MM.1S (cell line): ENCODE data around the gene KDM7A.

Experiments
- DNase-seq: peaks from one replicate; pipeline ENCODE4 v3.0.0-alpha.2; 2015
- H2AFZ ChIP-seq: fragments of 300-600 bp; sonication (generic); 2 replicates; pipeline ENCODE4 v1.6.0; 2016; ENCODE audit warnings: antibody characterized with exemption, low read length
- H3F3A ChIP-seq: fragments of 300-600 bp; sonication (generic); 2 replicates; pipeline ENCODE4 v1.6.1; 2016; ENCODE audit warnings: mild to moderate bottlenecking, antibody characterized with exemption, low read length, moderate library complexity, mixed read lengths; ENCODE audit not compliant: insufficient read depth
- H3K27ac ChIP-seq: fragments of 300-600 bp; sonication (generic); 2 replicates; pipeline ENCODE4 v1.5.1; 2016; ENCODE audit warnings: mild to moderate bottlenecking, low read length
- H3K27me3 ChIP-seq: fragments of 300-600 bp; sonication (generic); replicated peaks from 2 replicates; pipeline ENCODE4 v1.6.0; 2016; ENCODE audit warnings: low read length; ENCODE audit not compliant: insufficient read depth
- H3K36me3 ChIP-seq: fragments of 300-600 bp; sonication (generic); replicated peaks from 2 replicates; pipeline ENCODE4 v1.6.1; 2016; ENCODE audit warnings: mild to moderate bottlenecking, low read length, mixed read lengths; ENCODE audit not compliant: insufficient read depth
- H3K4me1 ChIP-seq: fragments of 300-600 bp; sonication (generic); 2 replicates; pipeline ENCODE4 v1.6.1; 2016; ENCODE audit warnings: low read length, mixed read lengths
- H3K4me2 ChIP-seq: fragments of 300-600 bp; sonication (generic); 2 replicates; pipeline ENCODE4 v1.6.0; 2016; ENCODE audit warnings: low read depth, low read length
- H3K4me3 ChIP-seq: fragments of 300-600 bp; sonication (generic); 2 replicates; pipeline ENCODE4 v1.5.1; 2016; ENCODE audit warnings: low read length, mixed read lengths
- H3K79me2 ChIP-seq: fragments of 300-600 bp; sonication (generic); 2 replicates; pipeline ENCODE4 v1.6.1; 2016; ENCODE audit warnings: mixed run types, low read length, mixed read lengths
- H3K9ac ChIP-seq: fragments of 300-600 bp; sonication (generic); 2 replicates; pipeline ENCODE4 v1.6.1; 2016; ENCODE audit warnings: low read length, mixed read lengths
- H3K9me2 ChIP-seq: fragments of 300-600 bp; sonication (generic); replicated peaks from 2 replicates; pipeline ENCODE4 v1.6.1; 2016; ENCODE audit warnings: mild to moderate bottlenecking, low read length, mixed read lengths; ENCODE audit not compliant: insufficient read depth
- H3K9me3 ChIP-seq: fragments of 300-600 bp; sonication (generic); replicated peaks from 2 replicates; pipeline ENCODE4 v1.6.1; 2016; ENCODE audit warnings: mild to moderate bottlenecking, low read length, mixed read lengths; ENCODE audit not compliant: insufficient read depth
- H4K20me1 ChIP-seq: fragments of 300-600 bp; sonication (generic); 2 replicates; pipeline ENCODE4 v1.6.1; 2016; ENCODE audit warnings: mild to moderate bottlenecking, low read length, moderate library complexity, mixed read lengths; ENCODE audit not compliant: insufficient read depth
- CTCF ChIP-seq: fragments of 300-600 bp; sonication (generic); IDR thresholded peaks from 2 replicates; pipeline ENCODE4 v1.5.1; 2016; ENCODE audit warnings: antibody characterized with exemption, low read length, mixed read lengths
- EZH2 ChIP-seq: fragments of 300-600 bp; sonication (generic); optimal IDR thresholded peaks from 2 replicates; pipeline ENCODE3; 2017; ENCODE audit warnings: low read depth, mild to moderate bottlenecking, antibody characterized with exemption, low read length, mixed read lengths
- EZH2phosphoT487 ChIP-seq: fragments of 300-600 bp; sonication (generic); IDR thresholded peaks from 2 replicates; pipeline ENCODE4 v1.6.1; 2018; ENCODE audit warnings: antibody characterized with exemption, low read length

The KDM7A gene

DNA sequence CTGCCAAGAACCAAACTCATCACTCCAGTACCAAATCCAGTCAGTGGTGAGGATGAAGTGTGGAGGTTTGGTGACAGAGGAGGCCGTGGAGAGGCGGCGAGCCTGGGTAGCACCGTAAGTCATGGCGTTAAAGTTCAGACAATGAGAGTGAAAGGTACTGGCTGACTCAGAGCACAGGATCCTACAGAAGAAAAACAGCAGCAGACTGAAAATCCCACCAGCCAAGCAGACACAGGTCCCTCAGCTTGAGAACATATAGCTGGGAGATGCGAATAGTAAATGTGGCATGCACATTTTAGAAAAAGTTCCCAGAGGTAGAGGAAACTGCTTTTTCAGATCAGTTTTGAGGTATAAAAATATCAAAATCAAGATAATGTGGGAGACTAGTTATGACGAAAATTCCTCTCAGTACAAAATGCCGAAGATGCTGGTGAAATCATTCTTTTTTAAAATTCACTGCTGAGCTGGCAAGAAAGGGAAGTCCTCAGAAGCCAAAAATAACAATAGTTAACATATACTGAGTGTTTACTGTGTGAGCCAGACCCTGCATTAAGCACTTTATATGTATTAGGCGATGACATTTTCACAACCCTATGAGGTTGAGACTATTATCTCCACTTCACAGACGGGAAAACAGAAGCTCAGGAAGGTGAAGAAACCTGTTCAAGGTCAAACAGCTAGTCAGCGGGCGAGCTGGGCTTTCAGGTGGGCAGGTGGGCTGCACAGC, 135.0 kb downstream of the KDM7A start:
- Histone ChIP-seq H3K4me2 (no peak overlapping the region), H4K20me1 (no peaks in the 10 kb centered on the region), H3K9ac (no peak overlapping the region), H3F3A (no peaks in the 10 kb centered on the region), H3K9me3 (no peaks in the 10 kb centered on the region), H3K27me3 (no peaks in the 10 kb centered on the region), H3K36me3 (no peaks in the 10 kb centered on the region), H3K9me2 (no peaks in the 10 kb centered on the region), H3K79me2 (no peaks in the 10 kb centered on the region), H3K27ac (no peak overlapping the region), H2AFZ (no peak overlapping the region), H3K4me1 (no peaks in the 10 kb centered on the region), H3K4me3 (no peak overlapping the region)
- DNase-seq: no peak
- TF ChIP-seq EZH2phosphoT487: no peak
- TF ChIP-seq EZH2: no peak
- no peak for TF ChIP-seq CTCF

DNA sequence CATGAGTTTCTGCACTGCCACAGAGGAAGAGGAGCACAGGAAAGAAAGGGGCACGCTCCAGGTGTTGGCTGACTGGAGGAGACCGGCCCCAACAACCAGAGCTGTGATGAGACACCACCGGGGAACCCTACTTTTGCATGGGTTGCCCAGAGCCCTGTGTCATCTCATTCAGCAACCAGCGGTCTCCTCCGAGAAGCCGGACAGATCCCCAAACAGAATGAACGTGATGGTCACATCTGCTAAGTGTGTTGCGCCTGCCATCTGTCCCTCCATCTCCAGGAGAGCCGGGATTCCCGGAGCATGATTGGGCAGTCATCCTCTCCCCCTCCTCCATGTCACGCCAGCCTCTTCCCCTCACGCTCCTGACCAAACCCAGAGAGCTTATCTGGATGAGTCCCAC, 136.9 kb downstream of the KDM7A start:
- Histone ChIP-seq H3K36me3 (no peaks in the 10 kb centered on the region), H3K4me2 (no peak overlapping the region), H3K27ac (no peak overlapping the region), H3K9me3 (no peaks in the 10 kb centered on the region), H3K9me2 (no peaks in the 10 kb centered on the region), H4K20me1 (no peaks in the 10 kb centered on the region), H3K9ac (no peak overlapping the region), H2AFZ (no peak overlapping the region), H3K4me3 (no peak overlapping the region), H3K4me1 (no peaks in the 10 kb centered on the region), H3K27me3 (no peaks in the 10 kb centered on the region), H3K79me2 (no peaks in the 10 kb centered on the region), H3F3A (no peaks in the 10 kb centered on the region)
- DNase-seq: no peak
- TF ChIP-seq EZH2: no peak

GRCh38 chr7:140039066-140039465, 137.7 kb downstream of the KDM7A start:
- no peaks in the 10 kb centered on the region for H3K9me3 ChIP-seq
- DNase-seq: no peak
- no peak overlapping the region for H3K27ac ChIP-seq
- H3K27me3 ChIP-seq: no peaks in the 10 kb centered on the region
- H3K4me1 ChIP-seq: no peaks in the 10 kb centered on the region
- no peaks in the 10 kb centered on the region for H3K79me2 ChIP-seq
- H3K9ac ChIP-seq: no peak overlapping the region
- no peaks in the 10 kb centered on the region for H3F3A ChIP-seq
- no peak overlapping the region for H2AFZ ChIP-seq
- no peaks in the 10 kb centered on the region for H4K20me1 ChIP-seq
- no peak overlapping the region for H3K4me2 ChIP-seq
- no peaks in the 10 kb centered on the region for H3K9me2 ChIP-seq
- H3K4me3 ChIP-seq: no peak overlapping the region
- TF ChIP-seq EZH2phosphoT487 (no peak), EZH2 (no peak)
- H3K36me3 ChIP-seq: no peaks in the 10 kb centered on the region

DNA sequence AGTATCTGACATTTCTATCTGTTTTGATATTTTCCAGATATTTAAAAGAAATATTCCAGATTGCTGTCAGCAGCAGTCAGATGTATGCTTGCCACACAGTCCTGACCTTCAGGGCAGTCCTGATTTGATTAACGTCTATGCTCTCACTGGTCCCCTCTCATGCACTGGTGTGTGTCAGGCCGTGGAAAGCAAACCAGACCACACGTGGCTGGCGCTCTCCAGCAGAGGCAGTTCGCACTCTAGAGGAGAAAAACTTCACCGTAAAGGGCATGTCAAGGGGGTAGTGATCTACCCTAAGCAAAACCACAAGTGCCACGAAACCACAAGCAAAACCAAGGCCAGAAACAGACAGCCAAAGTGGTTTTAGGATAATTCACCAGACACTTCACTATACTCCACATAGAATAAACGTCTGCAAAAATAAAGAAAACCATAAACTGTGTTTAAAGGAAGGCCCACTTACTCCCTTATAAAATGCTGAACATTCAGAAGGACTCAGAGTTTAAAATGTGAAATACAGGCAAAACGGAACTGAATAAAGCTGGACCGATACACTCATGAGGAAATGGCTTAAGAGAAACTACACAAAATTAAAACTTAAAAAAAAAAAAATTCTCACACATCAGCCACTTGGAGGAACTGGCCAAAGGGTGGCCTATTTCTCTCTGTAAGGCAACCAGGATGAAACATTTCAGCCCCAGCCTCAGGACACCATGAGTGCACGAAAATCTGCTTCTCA, 140.4 kb downstream of the KDM7A start:
- Histone ChIP-seq H2AFZ (no peak overlapping the region), H3K9me2 (no peaks in the 10 kb centered on the region), H3K27ac (no peak overlapping the region), H4K20me1 (no peaks in the 10 kb centered on the region), H3K36me3 (no peaks in the 10 kb centered on the region), H3K9ac (no peak overlapping the region), H3K4me2 (no peak overlapping the region), H3K4me1 (no peaks in the 10 kb centered on the region), H3K27me3 (no peaks in the 10 kb centered on the region), H3F3A (no peaks in the 10 kb centered on the region), H3K4me3 (no peak overlapping the region), H3K9me3 (no peaks in the 10 kb centered on the region), H3K79me2 (no peaks in the 10 kb centered on the region)
- TF ChIP-seq CTCF (no peak), EZH2phosphoT487 (no peak), EZH2 (no peak)
- DNase-seq: no peak
